SW 1271 (cell line): ENCODE measurements around the gene KIF12.
"Not testable (repeated sequence)": the region's sequence is repeated elsewhere in the genome, so short reads cannot be mapped to it uniquely, and the experiment has no call there.

Experiments used
- DNase-seq, 2 experiments: peaks; one replicate each; lab custom pipeline; 2025; lab: John Stamatoyannopoulos, UW

Gene KIF12

DNA sequence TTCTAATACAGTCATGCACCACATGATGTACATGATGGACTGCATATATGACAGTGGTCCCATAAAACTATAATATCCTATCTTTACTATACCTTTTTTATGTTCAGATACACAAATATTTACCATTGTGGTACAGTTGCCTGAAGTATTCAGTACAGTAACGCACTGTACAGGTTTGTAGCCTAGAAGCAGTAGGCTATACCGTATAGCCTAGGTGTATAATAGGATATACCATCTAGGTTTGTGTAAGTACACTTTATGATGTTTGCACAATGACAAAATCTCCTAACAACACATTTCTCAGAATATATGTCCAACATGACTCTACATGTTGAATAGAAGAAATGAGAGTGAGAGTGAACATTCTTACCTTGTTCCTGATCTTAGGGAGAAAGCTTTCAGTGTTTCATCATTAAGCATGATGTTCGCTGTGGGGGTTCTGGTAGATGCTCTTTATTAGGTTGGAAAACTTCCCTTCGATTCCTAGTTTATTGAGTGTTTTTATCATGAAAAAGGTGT lies 52.8 kb downstream of the KIF12 start:
- DNase-seq = no peak

DNA sequence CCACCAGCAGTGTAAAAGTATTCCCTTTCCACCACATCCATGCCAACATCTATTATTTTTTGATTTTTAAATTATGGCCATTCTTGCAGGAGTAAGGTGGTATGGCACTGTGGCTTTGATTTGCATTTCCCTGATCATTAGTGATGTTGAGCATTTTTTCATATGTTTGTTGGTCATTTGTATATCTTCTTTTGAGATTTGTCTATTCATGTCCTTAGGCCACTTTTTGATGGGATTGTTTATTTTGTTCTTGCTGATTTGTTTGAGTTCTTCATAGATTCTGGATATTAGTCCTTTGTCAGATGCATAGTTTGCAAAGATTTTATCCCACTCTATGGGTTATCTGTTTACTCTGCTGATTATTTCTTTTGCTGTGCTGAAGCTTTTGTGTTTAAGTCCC lies 55.4 kb downstream of the KIF12 start:
- not testable (repeated sequence) for DNase-seq
